NK-92 (cell line): ENCODE measurements around the gene HTR1A.

Experiments
- DNase-seq: peaks from one replicate; lab custom pipeline; 2025; ENCODE audit not compliant: unreplicated experiment; lab: John Stamatoyannopoulos, UW

Gene HTR1A

DNA sequence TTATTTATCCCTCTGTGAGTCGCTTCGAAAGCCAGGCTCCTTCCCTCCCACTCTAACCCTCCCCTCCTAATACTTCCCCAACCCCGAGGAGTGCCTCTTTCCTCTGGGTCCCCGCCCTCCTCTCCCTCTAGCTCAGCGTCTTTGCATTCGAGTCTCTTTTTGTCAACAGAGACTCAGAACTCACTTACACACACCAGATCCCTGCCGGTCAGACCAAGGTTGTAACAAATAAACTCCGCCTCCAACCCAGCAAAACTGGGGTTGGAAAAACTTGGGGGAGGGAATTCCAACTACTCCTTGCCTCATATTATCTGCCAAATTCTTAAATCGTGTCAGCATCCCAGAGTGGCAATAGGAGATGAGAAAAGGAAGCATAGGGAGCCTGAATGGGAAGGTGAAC lies at the start of gene HTR1A:
Gene HTR1A (minus strand): TSS at position 167 of the 400 bp plus-strand sequence. CDS start 726 bp downstream, outside the sequence.
- no peak for DNase-seq

GRCh38 chr5:64003966-64004365 lies 41.7 kb upstream of the HTR1A start:
- DNase-seq, result no peak

DNA sequence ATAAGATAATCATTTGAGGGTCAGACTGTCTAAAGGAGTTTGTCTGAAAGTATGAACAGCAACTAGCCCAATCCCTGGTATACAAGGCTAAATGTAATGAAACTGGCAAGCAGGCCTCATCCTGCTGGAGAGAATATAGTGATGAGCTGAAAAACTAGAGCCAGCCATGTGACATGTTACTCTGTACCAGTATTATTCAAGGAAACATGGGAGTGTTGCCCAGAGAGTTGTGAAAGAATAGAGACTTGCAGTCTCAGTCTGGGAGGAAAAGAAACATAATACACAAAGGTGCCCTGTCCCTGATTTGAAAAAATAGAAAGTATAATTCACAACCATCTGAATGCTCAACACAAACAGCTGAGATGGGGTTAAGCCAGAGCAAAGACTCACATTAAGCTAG lies 37.9 kb upstream of the HTR1A start:
- no peak for DNase-seq

DNA sequence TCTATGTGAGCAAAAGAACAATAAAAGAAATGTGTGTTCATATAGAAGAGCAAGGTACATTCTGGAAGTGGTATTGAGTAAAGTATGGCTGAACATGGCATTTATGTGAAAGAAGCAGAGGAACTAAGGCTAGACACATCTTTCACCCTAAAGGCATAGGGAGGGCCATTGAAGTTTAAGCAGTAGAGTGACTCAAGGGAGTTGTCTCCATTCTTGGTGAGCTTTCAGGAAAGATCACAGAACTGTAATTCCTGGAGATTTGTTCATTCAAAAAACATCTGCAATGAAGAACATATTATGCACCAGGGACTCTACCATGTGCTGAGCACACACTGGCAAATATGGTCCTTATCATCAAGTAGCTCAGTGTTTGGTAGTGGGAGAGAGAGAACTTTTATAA lies 24.8 kb upstream of the HTR1A start:
- no peak for DNase-seq

DNA sequence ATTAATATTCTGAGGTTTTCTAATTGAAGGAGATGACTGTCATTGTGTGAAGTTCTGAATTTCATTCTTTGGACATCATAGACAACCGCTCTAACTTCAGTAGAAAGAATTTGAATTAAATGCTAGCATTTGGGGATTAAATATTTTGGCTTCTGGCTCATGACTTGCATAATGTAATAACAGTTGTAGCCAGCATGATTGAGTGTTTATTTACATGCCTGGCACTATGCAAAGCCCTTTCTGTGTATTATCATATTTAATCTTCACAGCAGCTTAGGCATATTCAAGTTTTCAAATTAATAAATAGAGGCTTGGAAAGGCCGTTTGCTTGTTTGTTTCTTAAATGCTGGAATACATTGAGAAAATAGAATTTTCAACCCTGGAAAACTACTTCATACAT lies 19.6 kb upstream of the HTR1A start:
- DNase-seq, result no peak

GRCh38 chr5:63963926-63964325 lies 1.7 kb upstream of the HTR1A start:
- DNase-seq, result no peak

- DNase-seq, result no peak
Observed at GRCh38 chr5:63963080-63963735, 963 bp upstream of the HTR1A start.

DNA sequence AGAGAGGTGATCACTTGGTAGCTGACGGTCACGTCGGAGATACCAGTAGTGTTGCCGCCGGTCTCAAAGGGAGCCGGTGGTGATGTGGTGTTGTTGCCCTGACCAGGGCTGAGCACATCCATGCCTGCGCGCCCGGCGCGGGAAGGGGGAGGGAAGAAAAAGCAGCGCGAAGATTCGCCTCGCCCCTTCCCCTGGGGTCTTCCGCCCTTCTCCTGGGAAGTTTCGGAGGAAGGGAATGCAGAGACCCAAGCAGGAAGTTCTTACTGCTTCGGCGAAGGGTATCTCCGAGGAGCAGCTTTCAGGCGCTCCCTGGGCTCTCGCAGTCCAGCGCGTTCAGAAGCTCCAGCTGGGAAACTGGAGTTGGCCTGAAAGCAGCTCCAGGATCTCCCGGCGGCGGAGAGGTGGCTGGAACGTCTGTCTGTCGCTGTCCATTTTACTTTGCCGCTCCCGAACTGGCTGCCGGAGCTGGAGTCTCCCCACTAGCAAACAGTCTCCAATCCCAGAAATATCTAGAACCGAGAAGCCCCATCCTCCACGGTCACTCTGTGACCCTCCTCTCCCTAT lies 565 bp downstream of the HTR1A start:
- no peak for DNase-seq

- DNase-seq, result no peak
Observed at GRCh38 chr5:63961125-63961597, 1.1 kb downstream of the HTR1A start.

DNA sequence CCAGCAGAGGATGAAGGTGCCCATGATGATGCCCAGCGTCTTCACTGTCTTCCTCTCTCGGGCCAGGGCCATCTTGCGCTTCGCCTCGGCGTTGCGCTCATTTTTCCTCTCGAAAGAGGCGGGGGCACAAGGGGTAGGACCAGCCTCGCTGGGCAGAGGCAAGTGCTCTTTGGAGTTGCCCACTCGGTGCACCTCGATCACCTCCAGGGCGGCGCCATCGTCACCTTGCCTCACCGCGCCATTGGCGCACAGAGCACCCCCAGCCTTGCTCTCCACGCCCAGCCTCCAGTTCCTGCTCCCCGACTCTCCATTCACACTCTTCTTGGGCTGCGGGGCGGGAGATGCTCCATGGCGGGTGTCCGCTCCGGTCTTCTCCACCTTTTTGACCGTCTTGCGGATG lies 1.6 kb downstream of the HTR1A start:
- no peak for DNase-seq

DNA sequence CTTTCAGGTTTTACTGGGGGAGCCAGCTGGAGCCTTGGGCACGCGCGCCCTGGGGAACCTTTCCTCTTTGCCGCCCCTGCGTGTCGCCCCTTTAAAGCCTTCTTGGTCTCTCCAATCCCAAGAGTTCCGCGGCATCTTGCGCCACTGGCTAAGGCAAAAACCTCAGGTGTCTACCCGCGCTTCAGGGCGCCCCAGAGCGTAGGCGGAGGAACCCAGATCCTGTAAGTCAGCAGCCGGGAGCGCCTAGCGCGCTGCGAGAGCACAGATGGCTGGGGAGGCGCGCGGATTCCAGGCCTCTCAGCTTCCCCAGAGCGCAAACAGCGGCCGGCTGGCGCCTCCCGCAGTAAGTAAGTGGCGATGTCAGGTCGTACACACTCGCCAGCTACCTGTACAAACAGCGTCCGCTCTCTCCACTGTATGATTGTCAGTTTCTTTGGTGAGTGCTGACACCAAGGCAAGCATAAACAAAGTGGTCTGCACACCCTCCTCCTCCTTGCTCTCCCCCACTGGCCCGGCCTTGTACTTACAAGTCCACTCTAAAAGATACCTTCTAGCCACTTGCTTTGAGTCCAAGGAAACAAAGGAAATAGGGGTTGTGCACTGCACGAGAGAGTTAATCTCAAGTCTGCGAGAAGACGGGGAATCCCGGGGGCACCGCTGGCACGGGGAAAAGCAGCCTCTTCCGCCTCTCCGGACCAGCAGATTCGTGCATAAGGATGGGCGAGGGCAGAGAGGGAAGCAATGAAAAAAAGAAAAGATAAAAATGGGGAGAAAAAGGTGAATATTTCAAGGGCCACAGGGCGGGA lies 2.9 kb downstream of the HTR1A start:
- no peak for DNase-seq

DNA sequence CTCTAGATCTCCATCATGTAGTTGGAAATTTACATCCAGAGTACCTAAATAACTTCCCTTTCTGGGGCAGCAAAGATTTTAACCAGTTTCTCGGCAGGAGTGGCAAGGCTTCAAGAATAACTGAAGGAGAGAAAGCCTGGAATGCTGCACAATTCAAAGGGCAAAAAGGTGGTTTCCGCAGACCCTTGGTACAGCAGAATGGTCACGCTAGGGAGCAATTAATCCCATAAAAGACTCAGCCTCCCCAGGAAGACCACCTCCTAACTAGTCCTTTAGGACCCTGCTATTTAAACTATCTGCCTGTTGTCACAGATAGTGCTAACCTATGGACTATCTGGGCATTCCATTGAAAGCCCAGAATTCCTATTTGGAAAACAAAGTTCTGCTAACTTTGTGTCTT lies 3.6 kb downstream of the HTR1A start:
- DNase-seq, result no peak

GRCh38 chr5:63957617-63958016 lies 4.6 kb downstream of the HTR1A start:
- DNase-seq, result no peak

DNA sequence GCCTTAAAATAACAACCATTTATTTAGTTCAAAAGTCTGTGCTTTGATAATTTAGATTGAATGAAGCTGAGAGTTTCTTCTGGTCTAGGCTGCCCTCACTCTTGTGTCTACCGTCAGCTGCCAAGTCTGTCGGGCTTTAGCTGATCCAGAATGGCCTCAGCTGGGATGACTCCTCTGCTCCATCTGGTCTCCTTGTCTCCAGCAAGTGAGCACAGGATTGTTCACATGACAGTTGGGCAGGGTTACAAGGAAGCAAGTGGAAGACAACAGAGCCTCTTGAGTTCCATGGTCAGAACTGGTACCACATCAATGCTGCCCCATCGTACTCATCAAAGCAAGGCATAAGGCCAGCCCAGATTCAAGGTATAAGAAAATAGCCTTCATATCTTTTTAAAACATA lies 9.0 kb downstream of the HTR1A start:
- DNase-seq, result no peak

GRCh38 chr5:63935103-63935502 lies 27.1 kb downstream of the HTR1A start:
- no peak for DNase-seq

- no peak for DNase-seq
Observed at GRCh38 chr5:63931836-63932235, 30.4 kb downstream of the HTR1A start.

GRCh38 chr5:63928451-63928850 lies 33.8 kb downstream of the HTR1A start:
- DNase-seq, result no peak

GRCh38 chr5:63923914-63924313 lies 38.3 kb downstream of the HTR1A start:
- DNase-seq, result no peak

DNA sequence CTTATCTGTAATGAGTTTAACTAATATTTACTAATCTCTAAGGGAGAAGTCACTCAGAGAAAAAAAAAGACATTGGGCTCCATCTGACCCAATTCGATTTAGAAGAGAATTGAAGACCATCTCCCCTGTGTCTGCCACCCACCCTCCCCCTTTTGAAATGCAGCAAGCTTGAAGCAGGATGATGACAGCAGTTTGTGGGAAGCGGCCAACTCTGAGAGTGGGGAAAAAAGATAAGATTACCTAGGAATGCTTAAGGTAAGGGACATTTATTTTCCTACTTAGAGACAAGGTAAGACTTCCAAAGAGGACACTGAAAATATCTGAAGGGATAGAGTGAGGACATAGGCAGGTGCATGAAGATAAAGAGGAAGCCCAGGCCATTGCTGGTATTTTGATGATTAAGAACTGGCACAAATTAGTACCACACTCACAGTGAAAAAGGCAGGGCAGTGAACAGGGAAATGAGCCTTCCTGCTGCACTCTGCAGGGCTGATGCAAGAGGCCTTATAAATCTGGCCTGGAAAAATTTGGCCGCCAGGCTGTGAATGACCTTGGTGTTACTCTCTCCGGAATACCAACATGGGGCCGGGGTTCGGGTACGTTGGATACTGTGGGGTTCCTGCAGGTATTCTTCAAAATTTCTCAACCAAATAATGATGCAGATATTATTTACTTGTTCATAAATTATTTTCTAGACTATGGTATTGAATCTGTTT lies 42.3 kb downstream of the HTR1A start:
- no peak for DNase-seq

GRCh38 chr5:63916786-63917185 lies 45.5 kb downstream of the HTR1A start:
- no peak for DNase-seq

DNA sequence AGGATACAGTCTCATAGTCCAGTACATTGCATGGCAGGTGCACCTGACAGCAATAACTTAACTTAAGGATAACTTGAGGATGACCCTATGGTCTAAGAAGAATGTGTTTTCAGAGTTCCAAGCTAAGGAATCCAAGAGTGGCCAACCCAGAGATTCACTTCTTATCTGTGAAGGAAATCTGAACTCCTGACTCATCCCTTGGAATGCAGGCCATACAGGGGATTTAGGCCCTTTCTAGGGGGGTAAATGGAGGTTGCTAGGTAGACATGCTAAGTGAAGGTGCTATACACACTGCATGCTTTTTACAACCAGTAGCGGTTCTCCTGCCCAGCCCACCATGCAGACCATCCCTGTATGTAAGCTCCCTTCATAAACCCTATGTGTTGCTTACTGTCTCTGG lies 50.4 kb downstream of the HTR1A start:
- DNase-seq, result no peak
